H1 (cell line): ENCODE results near the gene RARB. TPM values are rescaled to one million over a fixed set of nuclear protein-coding genes. Genes with fewer than 3 reads are reported as not detected.

Experiments used
- CTCF ChIA-PET: fragments of 300-600 bp; sonication (Branson Sonifier 250); formaldehyde crosslinking; loops from one replicate; lab custom pipeline; 2021; ENCODE audit not compliant: partially characterized antibody; lab: Charles Lee
- POLR2A ChIA-PET: fragments of 300-600 bp; sonication (Branson Sonifier 250); formaldehyde crosslinking; loops from one replicate; lab custom pipeline; 2021; ENCODE audit warnings: inconsistent platforms; ENCODE audit not compliant: partially characterized antibody; lab: Charles Lee
- DNase-seq, 2 experiments: peaks; one replicate each; pipeline versions ENCODE4 v3.0.0 to v3.0.0-alpha.2; 2010 to 2022; ENCODE audit warnings: low spot score in 2 of 2, low read depth in 1 of 2, mixed read lengths in 1 of 2
- FAIRE-seq: peaks from 2 replicates; lab custom pipeline; 2011; peaks lifted over from hg19 to GRCh38; lab: Jason Lieb, UNC
- H2AFZ ChIP-seq: 2 replicates; pipeline ENCODE4 v1.8.1; 2012; ENCODE audit warnings: low read length, inconsistent platforms
- H2AK5ac ChIP-seq: 2 replicates; pipeline ENCODE4 v1.6.1; 2013; ENCODE audit warnings: low read depth, low read length
- H2BK120ac ChIP-seq: replicated peaks from 2 replicates; pipeline ENCODE3; 2013; ENCODE audit warnings: low read depth, low read length, inconsistent platforms
- H2BK12ac ChIP-seq: 2 replicates; pipeline ENCODE4 v1.6.1; 2013; ENCODE audit warnings: low read depth, low read length
- H2BK15ac ChIP-seq: 2 replicates; pipeline ENCODE4 v1.6.1; 2013; ENCODE audit warnings: low read length
- H2BK20ac ChIP-seq: 2 replicates; pipeline ENCODE4 v1.6.1; 2013; ENCODE audit warnings: low read length
- H2BK5ac ChIP-seq: 2 replicates; pipeline ENCODE4 v1.6.1; 2013; ENCODE audit warnings: low read depth, low read length
- H3K14ac ChIP-seq: 2 replicates; pipeline ENCODE4 v1.6.1; 2013; ENCODE audit warnings: inconsistent platforms; ENCODE audit not compliant: insufficient read length
- H3K18ac ChIP-seq: 2 replicates; pipeline ENCODE4 v1.6.1; 2013; ENCODE audit warnings: low read length; ENCODE audit errors: extremely low read depth
- H3K23ac ChIP-seq: 2 replicates; pipeline ENCODE4 v1.6.1; 2013; ENCODE audit warnings: inconsistent platforms; ENCODE audit not compliant: insufficient read length
- H3K23me2 ChIP-seq: 2 replicates; pipeline ENCODE4 v1.6.1; 2013; ENCODE audit warnings: low read depth, low read length
- H3K27ac ChIP-seq: 2 replicates; pipeline ENCODE4 v1.6.1; 2011; ENCODE audit warnings: low read depth, low read length, inconsistent platforms
- H3K27me3 ChIP-seq, 4 experiments: replicated peaks in 1 of 4; 1 replicate in 1 of 4; 2 replicates in 3 of 4; pipeline versions ENCODE4 v1.6.1 to v1.8.1; 2011 to 2013; ENCODE audit warnings: low read length in 3 of 4, mild to moderate bottlenecking in 3 of 4, inconsistent platforms in 2 of 4, mixed read lengths in 2 of 4, moderate library complexity in 1 of 4; ENCODE audit not compliant: control insufficient read depth in 3 of 4, insufficient read depth in 3 of 4; ENCODE audit errors: extremely low read depth in 1 of 4
- H3K36me3 ChIP-seq, 4 experiments: 2 replicates each; pipeline versions ENCODE4 v1.6.1 to v1.8.1; 2011 to 2013; ENCODE audit warnings: mild to moderate bottlenecking in 4 of 4, low read length in 3 of 4, moderate library complexity in 2 of 4, control low read depth in 1 of 4, inconsistent platforms in 1 of 4; ENCODE audit not compliant: insufficient read depth in 4 of 4, control insufficient read depth in 2 of 4
- H3K4ac ChIP-seq: replicated peaks from 2 replicates; pipeline ENCODE3; 2013; ENCODE audit warnings: low read length, low read depth, mixed read lengths, inconsistent platforms; ENCODE audit not compliant: insufficient read length
- H3K4me1 ChIP-seq, 4 experiments: replicated peaks in 1 of 4; 1 replicate in 1 of 4; 2 replicates in 3 of 4; pipeline versions ENCODE4 v1.6.1 to v1.8.1; 2011 to 2013; ENCODE audit warnings: low read length in 3 of 4, inconsistent platforms in 2 of 4, mixed read lengths in 1 of 4; ENCODE audit not compliant: insufficient read depth in 4 of 4, control insufficient read depth in 3 of 4
- H3K4me2 ChIP-seq, 2 experiments: 2 replicates each; pipeline versions ENCODE4 v1.6.1 to v1.8.1; 2011 to 2013; ENCODE audit warnings: low read depth in 2 of 2, low read length in 2 of 2, control low read depth in 1 of 2, inconsistent platforms in 1 of 2, mild to moderate bottlenecking in 1 of 2; ENCODE audit not compliant: insufficient read depth in 1 of 2
- H3K4me3 ChIP-seq, 4 experiments: fragments of 200-600, 300-600 bp in 1 of 4; sonication (generic), shearing (Covaris generic), sonication (Bioruptor Twin) in 1 of 4; 2 replicates each; pipeline versions ENCODE4 v1.5.1 to v1.8.1; 2011 to 2016; ENCODE audit warnings: low read length in 4 of 4, low read depth in 3 of 4, control low read depth in 2 of 4, inconsistent platforms in 2 of 4, mild to moderate bottlenecking in 2 of 4, mixed read lengths in 1 of 4, moderate library complexity in 1 of 4; ENCODE audit not compliant: insufficient read depth in 2 of 4; ENCODE audit errors: extremely low read depth in 1 of 4
- H3K56ac ChIP-seq: replicated peaks from 2 replicates; pipeline ENCODE3; 2013; ENCODE audit warnings: low read depth, mild to moderate bottlenecking, mixed read lengths, low read length, inconsistent platforms; ENCODE audit not compliant: insufficient read length
- H3K79me1 ChIP-seq: 2 replicates; pipeline ENCODE4 v1.6.1; 2013; ENCODE audit warnings: low read depth, low read length, control low read depth
- H3K79me2 ChIP-seq, 2 experiments: 2 replicates each; pipeline versions ENCODE4 v1.6.1 to v1.8.1; 2012 to 2013; ENCODE audit warnings: low read length in 2 of 2, mild to moderate bottlenecking in 2 of 2, inconsistent platforms in 1 of 2; ENCODE audit not compliant: insufficient read depth in 2 of 2, control insufficient read depth in 1 of 2
- H3K9ac ChIP-seq, 4 experiments: replicated peaks in 1 of 4; 1 replicate in 1 of 4; 2 replicates in 3 of 4; pipeline versions ENCODE4 v1.6.1 to v1.8.1; 2011 to 2013; ENCODE audit warnings: low read depth in 3 of 4, low read length in 3 of 4, control low read depth in 2 of 4, mild to moderate bottlenecking in 2 of 4, moderate library complexity in 2 of 4, inconsistent platforms in 1 of 4; ENCODE audit errors: extremely low read depth in 1 of 4
- H3K9me3 ChIP-seq, 2 experiments: 2 replicates each; pipeline versions ENCODE4 v1.6.1 to v1.8.1; 2012 to 2013; ENCODE audit warnings: mild to moderate bottlenecking in 2 of 2, moderate library complexity in 2 of 2, control low read depth in 1 of 2, inconsistent platforms in 1 of 2, low read depth in 1 of 2, low read length in 1 of 2, mixed read lengths in 1 of 2; ENCODE audit not compliant: insufficient read depth in 2 of 2
- H4K20me1 ChIP-seq, 2 experiments: replicated peaks in 1 of 2; 2 replicates each; pipeline versions ENCODE3 to v1.8.1; 2011 to 2013; ENCODE audit warnings: inconsistent platforms in 2 of 2, low read length in 2 of 2, mild to moderate bottlenecking in 1 of 2; ENCODE audit not compliant: insufficient read depth in 2 of 2, control insufficient read depth in 1 of 2
- H4K5ac ChIP-seq: 2 replicates; pipeline ENCODE4 v1.6.1; 2013; ENCODE audit warnings: low read length, low read depth, mixed read lengths, inconsistent platforms; ENCODE audit not compliant: insufficient read length
- H4K8ac ChIP-seq: 2 replicates; pipeline ENCODE4 v1.8.0; 2013; ENCODE audit warnings: mild to moderate bottlenecking, moderate library complexity, low read length, inconsistent platforms; ENCODE audit not compliant: insufficient read depth; ENCODE audit errors: extremely low read depth
- H4K91ac ChIP-seq: replicated peaks from 2 replicates; pipeline ENCODE3; 2013; ENCODE audit warnings: low read length, mixed read lengths, inconsistent platforms; ENCODE audit not compliant: insufficient read length
- CEBPB ChIP-seq: IDR thresholded peaks from 2 replicates; pipeline ENCODE4 v1.6.1; 2012; ENCODE audit warnings: low read depth, low read length
- EP300 ChIP-seq, 2 experiments: IDR thresholded peaks; 1 replicate in 1 of 2; 2 replicates in 1 of 2; pipeline ENCODE4 v1.6.1; 2011 to 2012; ENCODE audit warnings: low read depth in 2 of 2, low read length in 2 of 2, mild to moderate bottlenecking in 2 of 2, borderline replicate concordance in 1 of 2, inconsistent platforms in 1 of 2, moderate library complexity in 1 of 2
- JUN ChIP-seq: IDR thresholded peaks from 2 replicates; pipeline ENCODE4 v1.6.1; 2011; ENCODE audit warnings: low read depth, mild to moderate bottlenecking, improper control_type of control experiment, low read length
- KDM4A ChIP-seq: IDR thresholded peaks from one replicate; pipeline ENCODE4 v1.7.1; 2012; ENCODE audit warnings: low read depth, mild to moderate bottlenecking, moderate library complexity, low read length, inconsistent platforms; ENCODE audit not compliant: severe bottlenecking
- NRF1 ChIP-seq: IDR thresholded peaks from 2 replicates; pipeline ENCODE4 v1.6.1; 2011; ENCODE audit warnings: mild to moderate bottlenecking, low read depth, low read length, improper control_type of control experiment
- SIN3A ChIP-seq, 2 experiments: IDR thresholded peaks in 1 of 2; conservative IDR thresholded peaks in 1 of 2; 2 replicates each; pipeline ENCODE4 v1.6.1; 2011 to 2012; ENCODE audit warnings: low read length in 2 of 2, improper control_type of control experiment in 1 of 2, low read depth in 1 of 2, mild to moderate bottlenecking in 1 of 2
- SRF ChIP-seq: IDR thresholded peaks from 2 replicates; pipeline ENCODE4 v1.6.1; 2011; ENCODE audit warnings: mild to moderate bottlenecking, low read depth, low read length, moderate library complexity
- TBP ChIP-seq: IDR thresholded peaks from 2 replicates; pipeline ENCODE4 v1.6.1; 2011; ENCODE audit warnings: low read depth, low read length, improper control_type of control experiment
- TEAD4 ChIP-seq: IDR thresholded peaks from 2 replicates; pipeline ENCODE4 v1.6.1; 2012; ENCODE audit warnings: low read depth, low read length, inconsistent platforms, mixed read lengths
- polyA plus RNA-seq, 7 experiments: library from polyadenylated mRNA; depleted of rRNA in 3 of 7; stranded (reverse) in 5 of 7; unstranded in 2 of 7; fragments of >200 nt in 5 of 7; fragments of 200-250 nt in 2 of 7; gene quantifications; 1 replicate in 5 of 7; 2 replicates in 1 of 7; 4 replicates in 1 of 7; pipeline versions ENCODE4 v1.2.1 to v1.2.3, GENCODE V29; 2011 to 2013; ENCODE audit warnings: missing spikeins in 2 of 7, mixed read lengths in 2 of 7
- total RNA-seq: library from RNA; stranded (reverse); fragmentation: NEBNext Ultra II Directional; extraction: Animal tissue kit (Norgen Biotek cat#: 25700); gene quantifications from 2 replicates; pipeline ENCODE4 v1.2.1, GENCODE V29; 2021
- TF ChIP-seq, protein P1 (sequence below): IDR thresholded peaks from 2 replicates; pipeline ENCODE4 v1.6.1; 2012; ENCODE audit warnings: inconsistent platforms

Gene RARB
- total and polyA plus RNA-seq, 2 of the 8 experiments (the other 6 are each of a cell fraction or from before 2014, with no cell fraction given): 0.15 to 0.22 TPM

- Histone ChIP-seq H2AFZ (no peak overlapping the region), H3K79me1 (no peaks in the 10 kb centered on the region), H4K5ac (no peak overlapping the region), H3K56ac (no peak overlapping the region), H3K23me2 (peaks cover 4% of the 10 kb centered on the region; the same call in 1 of the 2 replicates), H4K8ac (no peak overlapping the region), H2BK5ac (peak overlapping the region; percentile 95), H3K14ac (no peak overlapping the region), H2BK15ac (no peak overlapping the region), H2BK120ac (no peak overlapping the region), H3K18ac (no peak overlapping the region; the same call in 1 of the 2 replicates), H3K4me1 (peaks cover 12 to 25% (median 19%) of the 10 kb centered on the region in 4 experiments; a peak in 6 of 7 replicates), H3K9me3 (peaks cover 9 to 11% of the 10 kb centered on the region in 2 experiments; a peak in 3 of 4 replicates), H3K9ac (no peak overlapping the region), H3K23ac (no peak overlapping the region), H4K91ac (peak overlapping the region; percentile 78), H3K4me2 (peak overlapping the region; percentile 35 to 58; a peak in 3 of 4 replicates), H3K27ac (no peak overlapping the region; the same call in 1 of the 2 replicates), H2AK5ac (no peak overlapping the region), H3K4me3 (peak overlapping the region in 1 of 4 experiments; percentile 43; a peak in 1 of 8 replicates), H3K36me3 (peaks cover 0 to 2% (median 0%) of the 10 kb centered on the region in 4 experiments; a peak in 1 of 8 replicates), H4K20me1 (no peaks in the 10 kb centered on the region), H3K4ac (no peak overlapping the region), H3K27me3 (no peaks in the 10 kb centered on the region), H2BK20ac (peak overlapping the region; percentile 92; the same call in 1 of the 2 replicates), H3K79me2 (no peaks in the 10 kb centered on the region), H2BK12ac (no peak overlapping the region; the same call in 1 of the 2 replicates)
- CTCF ChIA-PET: interaction anchor here (1.1 kb wide), 1 partner anchor 173 kb away, joined by 3 read pairs; no protein-coding TSS in a partner anchor
- POLR2A ChIA-PET: interaction anchor here (0.7 kb wide), 1 partner anchor 281 kb away, joined by 3 read pairs; no protein-coding TSS in a partner anchor
- DNase-seq (no peak), FAIRE-seq (peak; percentile 87)
- TF ChIP-seq, protein P1, sequence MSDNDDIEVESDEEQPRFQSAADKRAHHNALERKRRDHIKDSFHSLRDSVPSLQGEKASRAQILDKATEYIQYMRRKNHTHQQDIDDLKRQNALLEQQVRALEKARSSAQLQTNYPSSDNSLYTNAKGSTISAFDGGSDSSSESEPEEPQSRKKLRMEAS: no peak
- TF ChIP-seq KDM4A (no peak), SRF (no peak), JUN (no peak), TEAD4 (peak; percentile 39; the same call in 1 of the 2 replicates), TBP (no peak), SIN3A (conservative IDR thresholded peaks at IDR 0.05 in 1 of 2, IDR thresholded peaks at IDR 0.05 in 1 of 2; ENCODE audit: low read depth in 1 of 2, low read length in 2 of 2) (no peak), NRF1 (no peak), CEBPB (no peak), EP300 (IDR thresholded peaks at IDR 0.05; ENCODE audit: borderline replicate concordance in 1 of 2, low read depth in 2 of 2, low read length in 2 of 2) (peak in 1 of 2 experiments; percentile 40; a peak in 1 of 3 replicates)
These were observed 7.9 kb upstream of the RARB start for GRCh38 chr3:25420147-25420546.
